Limb (tissue), 2 donors: ENCODE results near the gene VWF.

Experiments used
- DNase-seq, 2 donors: peaks; one replicate each; pipeline ENCODE4 v3.0.0-alpha.2; 2016; ENCODE audit errors: extremely low spot score in 2 of 2

VWF gene

DNA sequence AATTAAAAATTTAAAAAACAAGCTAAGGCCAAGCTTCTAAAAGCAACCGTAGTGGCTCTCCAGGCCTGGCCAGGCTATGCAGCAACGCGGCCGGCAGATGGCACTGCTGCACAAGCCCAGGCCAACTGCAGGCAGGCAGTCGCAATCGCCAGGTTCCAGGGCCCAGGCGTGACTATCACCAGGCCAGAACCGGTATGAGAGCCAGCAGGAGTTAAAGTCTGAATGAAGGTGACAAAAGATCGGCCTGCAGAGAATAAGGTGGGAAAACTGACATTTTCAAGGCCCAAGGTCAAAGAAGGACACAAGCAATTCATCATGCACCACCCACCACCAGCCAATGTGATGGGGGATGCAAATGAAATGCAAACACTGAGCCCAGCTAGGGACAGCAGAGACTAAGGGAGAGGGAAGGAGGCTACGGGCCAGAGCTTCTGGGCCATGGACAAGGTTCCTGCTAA lies 135.8 kb downstream of the VWF start:
- DNase-seq: peak; percentile 68 to 88

DNA sequence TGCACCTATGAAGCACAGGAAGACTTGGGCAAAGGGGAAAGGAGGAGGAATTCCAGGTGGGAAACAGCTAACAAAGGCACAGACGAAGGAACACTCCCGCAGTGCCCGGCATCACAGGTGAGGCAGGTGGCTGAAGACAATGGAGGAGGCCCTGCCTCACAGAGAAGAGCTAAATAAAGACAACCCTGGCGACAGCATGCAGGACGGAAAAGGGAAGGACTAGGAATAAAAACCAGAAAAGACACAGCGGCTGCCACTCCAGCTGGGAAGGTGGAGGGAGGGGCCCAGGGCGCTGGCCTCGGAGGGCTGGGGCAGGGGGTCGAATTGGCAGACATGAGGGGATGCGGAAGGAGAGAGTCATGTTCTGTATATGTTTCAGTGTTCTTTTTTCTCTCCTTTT lies 136.4 kb downstream of the VWF start:
- no peak for DNase-seq

DNA sequence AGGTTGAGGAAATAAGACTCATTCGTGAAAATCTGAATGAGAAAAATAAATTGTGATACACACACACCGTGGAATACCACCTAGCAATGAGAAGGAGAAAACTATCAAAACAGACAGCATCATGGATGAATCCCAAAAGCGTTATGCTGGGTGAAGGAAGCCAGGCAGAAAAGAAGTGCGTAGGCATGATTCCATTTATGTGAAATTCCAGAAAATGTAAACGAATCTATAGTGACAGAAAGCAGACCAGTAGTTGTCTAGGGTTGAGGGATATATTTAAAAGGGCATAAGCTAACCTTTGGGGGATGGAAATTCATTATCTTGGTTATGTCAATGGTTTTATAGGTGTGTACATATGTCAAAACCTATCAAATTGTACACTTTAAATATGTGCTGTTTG lies 136.9 kb downstream of the VWF start:
- no peak for DNase-seq

DNA sequence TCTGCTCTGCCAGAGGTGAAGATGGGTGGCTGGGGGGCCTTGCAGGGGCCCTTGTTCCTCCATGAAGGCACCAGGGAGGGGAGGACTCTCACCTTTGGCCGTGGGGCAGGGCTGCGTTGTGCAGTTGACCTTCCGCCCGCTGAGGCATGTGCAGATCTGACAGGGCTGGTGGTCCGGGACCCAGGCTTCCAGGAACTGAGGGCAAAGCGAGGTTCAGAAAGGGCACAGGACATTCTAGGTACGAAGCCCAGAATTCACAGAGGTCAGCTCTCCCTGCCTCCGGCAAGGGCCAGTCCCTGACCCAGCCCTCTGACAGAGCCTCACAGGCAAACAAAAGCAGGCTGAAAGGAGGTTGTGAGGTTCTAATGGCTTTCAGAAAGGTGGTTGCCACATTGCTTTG lies 139.0 kb downstream of the VWF start:
- no peak for DNase-seq

DNA sequence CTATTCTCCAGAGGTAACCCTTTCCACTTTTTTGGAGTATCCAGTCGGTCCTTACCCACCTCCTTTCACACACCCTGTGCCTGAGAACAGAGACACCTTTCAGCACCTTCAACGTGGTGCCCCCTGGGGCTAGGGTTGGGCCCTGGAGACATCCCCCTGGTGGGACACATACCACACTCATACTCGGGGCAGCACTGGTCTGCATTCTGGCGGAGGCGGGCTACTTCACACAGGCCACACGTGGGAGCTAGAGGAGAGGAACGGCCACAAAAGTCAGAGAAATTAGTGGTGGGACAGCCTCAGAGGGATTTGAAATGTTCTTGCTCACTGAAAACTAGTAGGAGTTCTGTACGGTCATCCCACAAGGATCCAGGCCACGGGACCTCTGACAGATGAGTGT lies 139.6 kb downstream of the VWF start:
- no peak for DNase-seq

DNA sequence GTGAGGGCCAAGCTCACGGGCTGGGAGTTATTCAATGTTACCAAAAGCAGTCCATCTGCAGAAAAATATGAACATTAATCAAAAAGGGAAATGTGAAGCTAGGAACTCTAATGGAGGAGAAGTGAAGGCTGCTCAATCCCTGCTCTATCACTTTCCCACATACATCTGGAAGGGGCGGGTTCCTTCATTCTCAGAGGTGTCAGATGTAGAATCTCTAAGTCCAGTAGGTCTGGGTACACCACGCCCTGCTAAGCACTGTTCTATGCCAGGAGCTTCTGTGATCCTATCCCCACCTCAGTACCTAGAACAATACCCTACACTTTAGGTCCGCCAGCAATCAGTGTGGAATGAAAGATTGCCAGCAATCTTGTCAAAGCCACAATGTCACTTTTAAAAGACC lies 142.4 kb downstream of the VWF start:
- no peak for DNase-seq

DNA sequence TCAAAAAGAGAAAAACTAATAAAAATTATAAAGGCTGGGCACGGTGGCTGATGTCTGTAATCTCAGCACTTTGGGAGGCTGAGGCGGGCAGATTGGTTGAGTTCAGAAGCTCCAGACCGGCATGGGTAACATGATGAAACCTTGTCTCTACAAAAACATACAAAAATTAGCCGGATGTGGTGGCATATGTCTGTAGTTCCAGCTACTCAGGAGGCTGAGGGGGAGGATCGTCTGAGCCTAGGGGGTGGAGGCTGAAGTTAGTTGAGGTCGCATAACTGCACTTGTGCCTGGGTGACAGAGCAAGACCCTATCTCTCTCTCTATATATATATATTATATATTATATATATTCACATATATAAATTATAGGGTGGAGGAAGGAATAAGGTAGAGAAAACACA lies 146.9 kb downstream of the VWF start:
- no peak for DNase-seq

DNA sequence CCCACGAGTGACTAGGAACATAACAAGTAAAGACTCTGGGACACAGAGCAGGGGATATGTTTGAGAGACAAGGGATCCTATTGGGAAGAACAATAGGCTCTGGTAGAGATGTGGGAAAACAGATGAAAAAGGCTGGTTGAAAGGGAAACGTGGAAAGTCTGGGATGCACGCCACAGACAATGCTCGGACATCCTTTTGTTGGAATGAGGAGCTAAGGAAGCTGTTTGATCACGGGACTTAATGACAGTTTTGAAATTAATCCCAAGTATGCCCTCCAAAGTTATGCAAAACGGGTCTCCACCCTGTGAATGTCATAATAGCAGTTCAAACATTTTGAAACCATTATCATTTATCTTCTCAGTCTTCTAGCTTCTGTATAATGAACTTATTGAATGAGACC lies 147.8 kb downstream of the VWF start:
- no peak for DNase-seq

DNA sequence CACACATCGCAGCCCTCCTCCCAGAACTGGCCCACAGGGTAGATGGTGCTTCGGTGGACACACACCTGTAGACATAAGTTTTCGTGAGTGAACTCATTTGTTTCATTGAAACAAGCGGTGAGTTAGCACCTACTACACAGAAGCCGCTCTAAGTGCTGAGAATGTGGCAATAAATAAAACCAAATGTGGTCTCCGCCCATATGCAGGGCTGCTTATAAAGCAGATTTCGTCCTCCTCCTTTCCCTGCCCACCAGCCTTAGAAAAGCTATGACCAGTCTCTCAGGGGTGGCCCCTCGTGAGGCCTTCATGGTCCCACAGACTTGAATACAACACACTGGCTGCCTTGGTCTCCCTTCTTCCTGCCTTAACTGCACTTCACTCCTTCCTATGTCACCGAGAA lies 148.3 kb downstream of the VWF start:
- no peak for DNase-seq

DNA sequence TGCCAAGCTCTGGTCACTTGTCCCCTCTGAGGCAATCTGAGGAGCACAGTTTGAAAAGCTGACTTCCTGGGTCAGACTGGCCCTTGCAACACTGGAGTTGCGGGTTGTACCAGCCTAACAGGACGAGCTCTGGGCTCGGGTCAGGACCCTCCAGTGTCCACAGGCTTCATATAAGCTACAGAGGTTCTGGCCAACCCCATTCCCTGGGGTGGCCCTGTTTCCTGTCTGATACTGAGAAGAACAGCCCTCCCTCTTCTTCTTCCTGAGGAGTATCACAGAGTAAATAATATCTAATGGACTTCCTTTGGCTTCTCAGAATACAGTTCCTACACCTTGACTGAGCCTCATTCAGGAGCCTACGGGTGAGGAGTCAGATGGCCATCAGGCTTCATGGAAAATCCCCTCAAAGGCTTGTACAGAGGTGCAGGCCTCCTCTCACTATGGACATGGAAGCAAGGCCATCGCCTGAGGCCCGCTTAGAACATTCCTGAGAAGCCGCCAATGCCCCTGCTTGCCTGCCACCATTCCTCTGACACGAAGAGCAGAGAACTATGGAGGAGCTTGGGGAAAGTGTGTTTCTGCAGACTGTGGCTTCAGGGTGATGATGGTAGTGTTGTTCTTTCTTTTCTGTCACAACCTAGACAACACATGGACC lies 150.9 kb downstream of the VWF start:
- DNase-seq: no peak

DNA sequence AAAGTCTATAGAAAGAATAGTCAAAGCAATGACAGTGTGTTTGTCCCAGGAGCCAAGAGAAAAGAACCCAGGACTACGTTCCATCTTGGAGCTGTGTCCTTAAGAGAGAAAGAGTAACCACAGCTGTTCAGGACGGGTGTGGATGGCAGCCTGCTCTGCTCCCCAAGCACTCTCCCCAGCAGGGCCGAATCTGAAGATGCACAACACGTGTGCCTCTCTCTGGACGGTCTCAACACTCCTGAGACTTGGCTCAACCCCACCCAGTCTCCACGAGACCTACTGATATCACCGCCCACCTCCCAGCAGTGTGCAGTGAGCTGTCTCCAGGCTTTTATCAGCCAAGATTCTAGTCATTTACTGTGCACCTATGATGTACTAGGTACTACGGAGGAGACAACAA lies 152.1 kb downstream of the VWF start:
- peak in 1 of 2 donors; percentile 7 for DNase-seq

DNA sequence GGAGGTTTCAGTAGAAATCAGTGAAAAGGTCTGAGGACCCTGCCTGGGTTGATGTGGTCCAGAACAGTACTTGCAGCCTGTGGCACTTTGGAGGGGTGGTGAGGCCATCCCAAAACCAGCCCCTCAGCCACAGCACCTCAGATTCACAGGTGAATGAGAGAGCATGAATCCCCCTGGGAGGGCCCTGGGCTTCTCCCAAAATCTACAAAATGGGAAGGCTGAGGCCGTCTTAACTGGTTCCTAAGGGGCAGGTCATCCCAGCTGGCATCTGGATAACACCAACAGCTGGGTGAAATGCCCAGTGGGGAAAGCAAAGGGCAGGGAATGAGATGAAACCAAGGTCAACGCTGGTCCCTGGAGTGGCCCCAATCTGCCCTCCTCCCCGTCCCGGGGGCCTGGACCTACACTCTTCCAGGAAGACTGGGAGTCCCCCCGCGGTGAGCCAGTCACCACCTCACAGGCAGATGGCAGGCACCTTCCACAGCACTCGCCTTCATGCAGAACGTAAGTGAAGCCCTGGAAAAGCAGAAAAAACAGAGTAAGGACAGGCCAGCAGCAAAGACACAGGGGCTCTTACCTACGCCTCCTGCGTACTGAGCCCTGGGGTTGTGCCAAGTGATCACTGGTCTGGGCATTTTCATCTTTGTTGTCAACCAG lies 153.1 kb downstream of the VWF start:
- peak in 1 of 2 donors; percentile 7 for DNase-seq

DNA sequence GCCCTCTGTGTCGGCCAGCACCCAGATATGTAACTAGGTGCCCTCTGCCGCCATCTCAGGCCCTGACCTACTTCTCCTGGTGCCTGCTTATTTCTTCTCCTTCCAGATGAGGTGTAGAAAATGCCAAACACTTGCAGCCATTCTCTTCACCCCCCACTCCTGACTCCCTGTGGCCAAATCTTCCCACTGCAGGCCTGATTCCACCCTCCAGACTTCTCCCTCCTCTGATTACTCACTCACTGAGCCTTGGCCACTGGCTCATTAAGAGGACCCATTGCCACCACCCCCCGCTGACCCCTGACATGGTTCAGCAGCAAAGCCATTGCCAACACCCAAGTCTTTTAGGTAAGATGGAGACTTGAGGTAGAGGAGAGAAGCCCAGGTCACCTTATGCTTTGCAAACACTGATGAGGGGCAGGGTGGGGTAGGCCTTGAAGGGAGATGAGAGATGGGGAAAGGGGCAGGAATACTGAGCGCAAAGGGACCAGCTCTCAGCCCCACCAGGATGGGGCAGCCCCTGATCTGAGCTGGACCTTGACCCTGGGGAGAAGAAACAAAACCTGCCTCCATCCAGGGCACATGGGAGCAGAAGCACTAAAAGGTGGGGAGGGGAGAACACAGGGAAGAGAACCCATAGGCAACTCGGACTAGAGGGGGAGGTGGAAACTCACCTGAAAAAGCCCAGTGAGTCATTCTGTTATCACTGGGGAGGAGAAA lies 154.3 kb downstream of the VWF start:
- peak in 1 of 2 donors; percentile 18 for DNase-seq

DNA sequence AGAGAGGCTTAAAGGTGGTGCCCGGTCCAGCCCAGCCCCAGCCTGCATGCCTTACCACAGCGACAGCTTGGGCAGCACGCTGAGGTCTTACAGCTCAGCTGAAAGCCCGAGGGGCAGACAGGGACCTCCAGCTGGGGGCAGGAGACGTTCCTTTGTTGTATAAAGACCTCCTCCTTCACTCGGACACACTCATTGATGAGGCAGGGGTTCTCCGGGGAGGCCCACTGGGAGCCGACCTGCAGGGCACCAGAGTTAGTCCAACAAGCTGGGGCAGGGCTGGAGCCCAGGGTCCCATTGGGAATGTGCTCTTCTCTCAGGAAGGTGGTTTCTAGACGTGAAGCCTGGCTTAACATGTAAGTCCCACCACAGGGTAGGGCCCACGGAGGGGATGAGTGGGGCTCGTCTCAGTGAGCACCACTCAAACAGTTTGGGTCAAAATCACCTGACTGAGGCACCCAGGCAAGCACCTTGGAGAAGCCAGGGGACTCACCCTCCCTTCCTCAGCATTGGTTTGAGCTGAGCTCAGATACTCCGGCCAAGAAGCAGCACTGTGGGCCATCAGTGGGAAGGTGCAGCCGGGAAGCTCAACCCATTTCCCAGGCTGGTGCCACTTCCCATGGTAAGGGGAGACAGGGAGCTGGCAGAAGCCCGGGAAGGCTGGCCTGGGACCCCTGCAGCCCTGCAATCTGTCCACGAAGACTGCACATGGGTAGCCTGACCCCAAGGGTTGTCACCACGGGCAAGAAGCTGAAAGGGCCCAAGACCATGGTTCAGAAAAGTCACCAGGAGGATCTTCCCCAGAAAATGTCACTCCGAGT lies 155.1 kb downstream of the VWF start:
- DNase-seq: peak in 1 of 2 donors; percentile 18

DNA sequence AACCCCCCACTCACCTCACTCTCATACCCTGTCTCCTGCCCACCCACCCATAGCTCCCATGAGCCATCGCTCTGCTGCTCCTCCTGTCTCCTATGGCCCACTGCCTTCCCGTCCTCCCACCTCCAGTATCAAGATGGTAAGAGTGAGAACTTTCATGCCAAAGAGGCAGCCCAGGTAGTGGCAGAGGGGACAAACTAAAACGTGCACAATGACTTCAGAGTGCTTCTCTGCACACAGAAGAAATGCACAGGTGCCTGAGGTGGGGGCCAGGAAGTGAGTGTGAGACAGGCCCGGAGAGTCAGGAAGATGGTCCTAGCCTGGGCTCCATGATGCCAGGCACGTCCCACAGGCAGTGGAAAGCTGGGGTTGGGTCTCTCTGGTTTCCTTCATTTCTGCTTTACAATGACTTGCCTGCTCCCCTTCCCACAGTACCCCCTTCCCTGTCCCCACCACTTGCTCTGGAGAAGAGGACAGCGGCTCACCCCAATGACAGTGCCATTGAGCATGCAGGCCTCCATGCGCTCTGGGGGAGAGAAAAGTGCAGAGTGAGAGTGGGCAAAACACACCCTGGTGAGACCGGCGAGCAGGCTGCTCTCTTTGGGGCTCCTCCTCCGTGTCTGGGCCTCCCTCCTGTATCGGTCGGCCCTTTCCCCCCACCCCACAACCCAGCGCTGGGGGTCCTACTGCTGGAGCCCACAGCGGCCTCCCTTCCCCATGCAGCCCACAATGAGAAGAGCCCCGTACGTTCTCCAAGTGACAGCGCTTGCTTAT lies 156.6 kb downstream of the VWF start:
- DNase-seq: peak in 1 of 2 donors; percentile 21

DNA sequence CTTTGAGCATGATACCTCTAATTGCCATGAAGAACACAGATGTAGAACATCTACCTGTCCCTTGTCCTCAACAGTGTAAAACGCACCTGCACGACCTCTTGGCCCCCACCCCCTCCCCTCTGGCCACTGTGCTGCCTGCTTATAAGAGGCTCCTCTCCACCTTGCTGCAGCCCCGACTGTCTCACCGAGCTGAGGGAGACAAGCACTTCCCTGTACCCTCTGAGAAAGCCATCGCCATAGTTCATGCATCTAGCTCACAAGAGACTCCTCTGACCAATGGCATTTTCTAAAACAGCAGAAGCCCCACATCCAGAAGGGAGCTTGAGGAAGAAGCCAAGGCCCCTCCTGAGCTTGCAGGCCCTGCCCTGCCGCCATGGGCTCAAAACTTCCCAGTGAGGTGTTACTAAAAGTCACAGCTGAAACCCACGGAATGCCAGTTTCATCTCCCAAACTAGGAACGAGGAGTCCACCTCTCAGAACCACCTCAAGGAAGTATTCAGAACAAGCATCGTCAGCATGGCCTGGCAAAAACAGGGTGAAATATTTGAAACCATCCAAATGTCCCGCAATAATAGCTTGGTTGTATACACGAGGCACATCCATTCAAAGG lies 157.9 kb downstream of the VWF start:
- no peak for DNase-seq

DNA sequence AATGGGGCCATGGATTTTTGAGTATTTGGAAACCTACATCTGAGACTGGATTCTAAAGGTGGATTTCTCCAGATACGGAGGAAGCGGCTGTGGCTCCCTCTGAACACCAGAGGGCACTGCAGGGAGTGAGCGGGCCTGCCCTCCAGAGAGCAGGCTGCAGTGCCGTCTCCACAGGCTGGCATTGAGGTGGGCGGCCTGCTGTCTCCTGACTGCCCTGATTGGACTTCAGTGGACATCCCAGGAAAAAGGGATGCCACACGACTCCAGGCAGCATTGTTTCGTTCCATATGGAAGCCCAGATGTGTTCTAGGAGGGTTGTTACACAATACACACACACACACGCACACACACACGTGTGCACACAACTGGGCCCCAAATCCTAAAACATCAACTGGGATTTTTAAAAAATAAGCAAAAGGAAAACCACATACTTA lies 158.5 kb downstream of the VWF start:
- peak; percentile 21 to 67 for DNase-seq

DNA sequence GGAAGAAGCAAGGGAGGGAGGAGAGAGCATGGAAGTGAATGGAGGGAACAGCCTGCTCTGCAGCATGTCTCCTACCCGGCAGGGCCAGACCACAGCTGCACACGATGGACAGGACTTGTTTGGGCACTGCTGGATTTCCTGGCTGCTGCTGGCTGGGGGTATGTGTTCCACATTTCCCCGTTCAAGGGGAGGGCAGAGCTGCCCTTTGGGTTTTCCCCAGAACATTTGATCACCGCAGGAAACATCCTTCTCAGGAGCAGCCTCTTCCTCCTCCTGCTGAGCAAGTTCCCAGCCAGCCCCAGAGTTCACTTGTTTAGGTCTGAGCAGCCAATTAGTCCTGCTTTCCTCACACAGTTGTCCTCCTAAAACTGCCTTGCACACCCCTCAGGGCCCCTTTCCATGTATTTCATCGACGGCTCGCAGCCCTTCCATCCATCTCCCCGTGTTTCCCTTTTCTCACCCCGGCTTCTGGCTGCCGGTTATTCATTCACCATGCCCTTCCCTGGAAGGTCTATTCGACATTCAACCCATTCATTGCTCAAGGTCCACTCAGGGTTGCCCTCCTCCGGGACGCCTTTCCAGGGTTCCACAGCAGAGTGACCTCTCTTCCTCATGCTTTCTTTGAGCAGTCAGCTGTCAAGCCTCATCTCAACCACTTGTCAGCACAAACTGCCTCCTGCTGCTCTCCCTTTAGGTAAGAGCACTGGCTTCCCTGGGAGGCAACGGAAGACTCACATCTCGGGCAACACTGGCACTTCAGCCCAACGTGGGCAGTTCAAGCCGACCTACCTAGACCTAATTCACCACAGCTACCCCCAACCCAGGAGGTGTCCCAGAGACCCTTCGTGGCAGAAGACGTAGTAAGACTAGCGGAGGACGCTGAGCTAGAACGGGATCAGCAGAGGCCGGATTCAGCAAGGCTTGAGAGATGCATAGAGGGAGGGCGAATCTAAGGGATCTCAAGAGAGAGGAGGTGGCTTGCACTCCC lies 159.3 kb downstream of the VWF start:
- DNase-seq: no peak

DNA sequence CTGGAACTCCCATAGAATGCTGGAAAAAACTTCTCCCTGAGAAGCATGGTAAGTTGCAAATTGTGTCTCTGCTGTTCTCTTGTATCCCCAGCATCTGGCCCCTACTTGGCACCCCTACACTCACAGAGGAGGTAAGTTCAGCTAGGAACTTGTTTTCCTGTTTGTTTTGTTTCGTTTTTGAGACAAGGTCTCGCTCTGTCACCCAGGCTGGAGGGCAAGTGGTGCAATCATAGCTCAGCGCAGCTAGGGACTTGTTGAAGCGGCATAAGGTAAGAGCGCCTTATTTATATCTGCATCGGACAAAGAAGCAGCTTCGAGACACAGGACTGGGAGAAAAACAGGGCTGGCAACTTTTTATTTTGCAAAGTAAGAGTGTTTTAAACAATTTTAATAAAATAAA lies 161.0 kb downstream of the VWF start:
- no peak for DNase-seq
